Measurements from ENCODE around the gene ALG2. TPM values are rescaled to one million over a fixed set of nuclear protein-coding genes. Genes with fewer than 3 reads are reported as not detected.

The ALG2 gene
- total RNA-seq, 2 experiments from 2014 or later = 26.5 to 35.2 TPM

DNA sequence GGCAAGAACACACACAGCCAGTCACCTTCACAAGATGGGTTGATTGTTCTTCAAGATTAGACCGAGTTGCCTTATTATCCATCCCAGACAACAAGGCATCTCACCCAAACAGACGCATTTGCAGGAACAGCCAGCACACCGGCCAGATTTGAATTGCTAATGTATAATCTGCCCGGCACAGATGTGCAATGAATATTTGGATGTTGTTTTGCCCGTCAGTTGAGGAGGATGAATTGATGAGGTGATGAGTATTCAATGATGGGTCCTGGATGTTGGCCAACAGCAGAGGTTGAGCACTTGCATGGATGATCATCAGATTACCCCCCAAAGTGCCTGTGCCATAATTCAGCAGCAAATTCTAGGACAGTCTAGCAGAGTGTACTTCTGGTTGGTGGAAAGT is 20.1 kb downstream of the ALG2 start:
- Histone ChIP-seq H3K9me3 (ENCODE audit: low read length) (no peaks in the 10 kb centered on the region), H3K4me2 (ENCODE audit: low read length) (no peak overlapping the region), H3K79me2 (ENCODE audit: insufficient read depth, low read depth, low read length) (no peaks in the 10 kb centered on the region), H2AFZ (ENCODE audit: low read length) (no peak overlapping the region), H3K4me3 (ENCODE audit: low read depth, low read length, poor library complexity, severe bottlenecking) (no peak overlapping the region), H3K36me3 (ENCODE audit: insufficient read depth, low read length) (no peaks in the 10 kb centered on the region), H3K9me2 (ENCODE audit: insufficient read depth, low read length) (no peaks in the 10 kb centered on the region), H3K4me1 (ENCODE audit: insufficient read depth, low read length, poor library complexity, severe bottlenecking) (no peaks in the 10 kb centered on the region), H4K20me1 (ENCODE audit: insufficient read depth, low read length) (no peaks in the 10 kb centered on the region), H3K27ac (ENCODE audit: low read depth, low read length, poor library complexity, severe bottlenecking) (no peak overlapping the region)
- CTCF ChIA-PET (ENCODE audit: unreplicated experiment) = no interaction called here
- no peak for DNase-seq (ENCODE audit: low spot score)
- TF ChIP-seq, protein P1, sequence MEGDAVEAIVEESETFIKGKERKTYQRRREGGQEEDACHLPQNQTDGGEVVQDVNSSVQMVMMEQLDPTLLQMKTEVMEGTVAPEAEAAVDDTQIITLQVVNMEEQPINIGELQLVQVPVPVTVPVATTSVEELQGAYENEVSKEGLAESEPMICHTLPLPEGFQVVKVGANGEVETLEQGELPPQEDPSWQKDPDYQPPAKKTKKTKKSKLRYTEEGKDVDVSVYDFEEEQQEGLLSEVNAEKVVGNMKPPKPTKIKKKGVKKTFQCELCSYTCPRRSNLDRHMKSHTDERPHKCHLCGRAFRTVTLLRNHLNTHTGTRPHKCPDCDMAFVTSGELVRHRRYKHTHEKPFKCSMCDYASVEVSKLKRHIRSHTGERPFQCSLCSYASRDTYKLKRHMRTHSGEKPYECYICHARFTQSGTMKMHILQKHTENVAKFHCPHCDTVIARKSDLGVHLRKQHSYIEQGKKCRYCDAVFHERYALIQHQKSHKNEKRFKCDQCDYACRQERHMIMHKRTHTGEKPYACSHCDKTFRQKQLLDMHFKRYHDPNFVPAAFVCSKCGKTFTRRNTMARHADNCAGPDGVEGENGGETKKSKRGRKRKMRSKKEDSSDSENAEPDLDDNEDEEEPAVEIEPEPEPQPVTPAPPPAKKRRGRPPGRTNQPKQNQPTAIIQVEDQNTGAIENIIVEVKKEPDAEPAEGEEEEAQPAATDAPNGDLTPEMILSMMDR (conservative IDR thresholded peaks at IDR 0.05; ENCODE audit: low read length) = no peak
- TF ChIP-seq EZH2phosphoT487 (IDR thresholded peaks at IDR 0.05; ENCODE audit: borderline replicate concordance, low read depth, low read length) = no peak
- POLR2A ChIA-PET = interaction anchor here (1.0 to 1.4 kb wide), 2 partner anchors 8 to 82 kb away, joined by 3 to 5 read pairs; no protein-coding TSS in a partner anchor
- BruUV-seq (replicated peaks) = no TSS peak
- intact Hi-C loops (cut with micrococcal nuclease; ENCODE audit: unreplicated experiment) = no loop called here

DNA sequence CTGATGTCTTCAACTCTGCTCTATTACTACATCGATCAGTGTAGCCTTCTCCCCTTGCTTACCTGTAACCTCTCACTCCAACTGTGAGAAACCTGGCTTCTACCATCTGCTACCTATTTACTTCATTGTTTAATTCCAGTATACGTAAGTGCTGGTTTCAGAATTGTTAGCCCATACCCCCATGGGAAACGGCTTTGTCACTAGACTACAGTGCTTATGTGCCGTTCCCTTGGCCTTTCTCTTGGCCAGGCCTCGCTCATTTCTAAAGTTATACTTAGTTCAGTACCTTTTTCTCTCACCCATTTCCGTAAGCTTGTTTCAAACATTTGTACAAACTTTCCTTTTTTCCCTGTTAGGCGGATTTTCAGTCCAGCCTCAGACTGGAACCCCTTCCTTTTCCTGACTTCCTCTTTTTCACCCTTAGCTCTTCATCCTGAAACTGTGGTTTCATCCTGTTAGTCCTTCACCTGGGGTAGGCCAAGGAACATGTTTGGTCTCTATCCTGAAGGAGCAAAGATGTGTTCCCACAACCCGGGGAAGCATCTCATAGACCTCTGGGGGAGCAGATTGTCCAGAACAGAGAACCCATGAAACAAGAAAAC is 21.7 kb downstream of the ALG2 start:
- ChIA-PET CTCF (ENCODE audit: unreplicated experiment) (no interaction called here), POLR2A (interaction anchor here (0.6 to 0.7 kb wide), 2 partner anchors 11 to 413 kb away, joined by 3 read pairs; no protein-coding TSS in a partner anchor)
- Histone ChIP-seq H4K20me1 (ENCODE audit: insufficient read depth, low read length) (no peaks in the 10 kb centered on the region), H3K9me2 (ENCODE audit: insufficient read depth, low read length) (no peaks in the 10 kb centered on the region), H3K36me3 (ENCODE audit: insufficient read depth, low read length) (no peaks in the 10 kb centered on the region), H3K4me2 (ENCODE audit: low read length) (no peak overlapping the region), H3K27ac (ENCODE audit: low read depth, low read length, poor library complexity, severe bottlenecking) (no peak overlapping the region), H2AFZ (ENCODE audit: low read length) (no peak overlapping the region), H3K79me2 (ENCODE audit: insufficient read depth, low read depth, low read length) (no peaks in the 10 kb centered on the region), H3K9me3 (ENCODE audit: low read length) (no peaks in the 10 kb centered on the region), H3K4me1 (ENCODE audit: insufficient read depth, low read length, poor library complexity, severe bottlenecking) (no peaks in the 10 kb centered on the region), H3K4me3 (ENCODE audit: low read depth, low read length, poor library complexity, severe bottlenecking) (no peak overlapping the region)
- no TSS peak for BruUV-seq (replicated peaks)
- no peak for DNase-seq (ENCODE audit: low spot score)
- TF ChIP-seq, protein P1 (conservative IDR thresholded peaks at IDR 0.05; ENCODE audit: low read length) = no peak
- no peak for TF ChIP-seq EZH2phosphoT487 (IDR thresholded peaks at IDR 0.05; ENCODE audit: borderline replicate concordance, low read depth, low read length)
- intact Hi-C loops (cut with micrococcal nuclease; ENCODE audit: unreplicated experiment) = no loop called here

DNA sequence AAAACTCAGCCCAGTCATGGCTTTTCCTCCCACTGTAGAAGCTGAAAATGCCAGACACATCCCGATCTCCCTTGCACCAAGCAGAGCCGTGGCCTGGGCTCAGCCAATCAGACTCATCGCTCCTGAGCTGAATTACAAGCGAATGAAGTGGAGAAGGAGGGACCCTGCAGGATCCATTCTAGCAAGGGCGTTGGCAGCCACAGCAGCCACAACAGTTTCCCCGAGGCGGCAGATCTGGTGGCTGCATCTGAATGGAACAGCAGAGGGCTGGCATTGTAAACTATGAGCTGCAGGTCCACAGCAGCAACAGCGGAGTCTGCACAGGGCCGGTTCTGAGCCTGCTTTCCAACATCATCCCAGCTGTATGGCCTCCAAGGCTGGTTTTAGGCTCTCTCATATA is 23.8 kb downstream of the ALG2 start:
- no peak overlapping the region for H3K4me2 ChIP-seq (ENCODE audit: low read length)
- intact Hi-C loops (cut with micrococcal nuclease; ENCODE audit: unreplicated experiment) = no loop called here
- H3K4me3 ChIP-seq (ENCODE audit: low read depth, low read length, poor library complexity, severe bottlenecking) = no peak overlapping the region
- H4K20me1 ChIP-seq (ENCODE audit: insufficient read depth, low read length) = no peaks in the 10 kb centered on the region
- DNase-seq (ENCODE audit: low spot score) = no peak
- no peaks in the 10 kb centered on the region for H3K9me2 ChIP-seq (ENCODE audit: insufficient read depth, low read length)
- TF ChIP-seq, protein P1 (conservative IDR thresholded peaks at IDR 0.05; ENCODE audit: low read length) = no peak
- TF ChIP-seq EZH2phosphoT487 (IDR thresholded peaks at IDR 0.05; ENCODE audit: borderline replicate concordance, low read depth, low read length) = no peak
- ChIA-PET POLR2A (interaction anchor here (1.2 kb wide), 1 partner anchor 13 kb away, joined by 4 read pairs; no protein-coding TSS in a partner anchor), CTCF (ENCODE audit: unreplicated experiment) (no interaction called here)
- no peaks in the 10 kb centered on the region for H3K79me2 ChIP-seq (ENCODE audit: insufficient read depth, low read depth, low read length)
- no peaks in the 10 kb centered on the region for H3K9me3 ChIP-seq (ENCODE audit: low read length)
- H3K27ac ChIP-seq (ENCODE audit: low read depth, low read length, poor library complexity, severe bottlenecking) = no peak overlapping the region
- no peak overlapping the region for H2AFZ ChIP-seq (ENCODE audit: low read length)
- H3K36me3 ChIP-seq (ENCODE audit: insufficient read depth, low read length) = no peaks in the 10 kb centered on the region
- no TSS peak for BruUV-seq (replicated peaks)
- H3K4me1 ChIP-seq (ENCODE audit: insufficient read depth, low read length, poor library complexity, severe bottlenecking) = no peaks in the 10 kb centered on the region
